ENCODE measurements around the gene CYP51A1.

The CYP51A1 gene

GRCh38 chr7:92071032-92071431, 63.2 kb downstream of the CYP51A1 start:
- DNase-seq = no peak
- peaks cover 76% of the 10 kb centered on the region for H3K36me3 Mint-ChIP-seq (ENCODE audit: low read depth)
- H3K9me3 Mint-ChIP-seq = no peaks in the 10 kb centered on the region
- no peak overlapping the region for H3K4me3 Mint-ChIP-seq
- no peak for TF ChIP-seq CTCF (IDR thresholded peaks at IDR 0.05)
- H3K27me3 Mint-ChIP-seq (ENCODE audit: low read depth, poor library complexity) = no peaks in the 10 kb centered on the region
- peak overlapping the region; percentile 1 for H3K27ac Mint-ChIP-seq
- H3K4me1 Mint-ChIP-seq = no peaks in the 10 kb centered on the region

- Mint-ChIP-seq H3K27ac (no peak overlapping the region), H3K4me1 (no peaks in the 10 kb centered on the region), H3K36me3 (ENCODE audit: low read depth) (peaks cover 45% of the 10 kb centered on the region), H3K9me3 (no peaks in the 10 kb centered on the region), H3K27me3 (ENCODE audit: low read depth, poor library complexity) (no peaks in the 10 kb centered on the region), H3K4me3 (no peak overlapping the region)
- no peak for TF ChIP-seq CTCF (IDR thresholded peaks at IDR 0.05)
- no peak for DNase-seq
These were observed 69.7 kb downstream of the CYP51A1 start for GRCh38 chr7:92064438-92065029.
